ENCODE data around the gene CORO2B. TPM values are rescaled to one million over a fixed set of nuclear protein-coding genes. Genes with fewer than 3 reads are reported as not detected.

Gene CORO2B
- total RNA-seq, 1 experiment from 2014 or later, result 0.59 TPM

GRCh38 chr15:68764090-68764489 lies 185.3 kb downstream of the CORO2B start:
- POLR2A ChIA-PET (ENCODE audit: unreplicated experiment), result no interaction called here
- Histone ChIP-seq H4K20me1 (ENCODE audit: insufficient read depth) (no peaks in the 10 kb centered on the region), H2AFZ (no peak overlapping the region), H3K4me2 (no peak overlapping the region), H3K36me3 (ENCODE audit: low read depth) (no peaks in the 10 kb centered on the region), H3K9me3 (ENCODE audit: insufficient read depth, low read depth) (no peaks in the 10 kb centered on the region), H3F3A (ENCODE audit: insufficient read depth, low read depth) (no peaks in the 10 kb centered on the region), H3K4me1 (replicated peaks; ENCODE audit: insufficient read depth) (no peaks in the 10 kb centered on the region), H3K27me3 (ENCODE audit: insufficient read depth, low read depth) (no peaks in the 10 kb centered on the region), H3K27ac (no peak overlapping the region), H3K79me2 (ENCODE audit: low read depth) (no peaks in the 10 kb centered on the region), H3K4me3 (no peak overlapping the region), H3K9me2 (ENCODE audit: insufficient read depth) (no peaks in the 10 kb centered on the region)
- DNase-seq, result no peak
- TF ChIP-seq EZH2 (IDR thresholded peaks at IDR 0.05; ENCODE audit: low read depth), result no peak
- TF ChIP-seq, protein P1, sequence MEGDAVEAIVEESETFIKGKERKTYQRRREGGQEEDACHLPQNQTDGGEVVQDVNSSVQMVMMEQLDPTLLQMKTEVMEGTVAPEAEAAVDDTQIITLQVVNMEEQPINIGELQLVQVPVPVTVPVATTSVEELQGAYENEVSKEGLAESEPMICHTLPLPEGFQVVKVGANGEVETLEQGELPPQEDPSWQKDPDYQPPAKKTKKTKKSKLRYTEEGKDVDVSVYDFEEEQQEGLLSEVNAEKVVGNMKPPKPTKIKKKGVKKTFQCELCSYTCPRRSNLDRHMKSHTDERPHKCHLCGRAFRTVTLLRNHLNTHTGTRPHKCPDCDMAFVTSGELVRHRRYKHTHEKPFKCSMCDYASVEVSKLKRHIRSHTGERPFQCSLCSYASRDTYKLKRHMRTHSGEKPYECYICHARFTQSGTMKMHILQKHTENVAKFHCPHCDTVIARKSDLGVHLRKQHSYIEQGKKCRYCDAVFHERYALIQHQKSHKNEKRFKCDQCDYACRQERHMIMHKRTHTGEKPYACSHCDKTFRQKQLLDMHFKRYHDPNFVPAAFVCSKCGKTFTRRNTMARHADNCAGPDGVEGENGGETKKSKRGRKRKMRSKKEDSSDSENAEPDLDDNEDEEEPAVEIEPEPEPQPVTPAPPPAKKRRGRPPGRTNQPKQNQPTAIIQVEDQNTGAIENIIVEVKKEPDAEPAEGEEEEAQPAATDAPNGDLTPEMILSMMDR (conservative IDR thresholded peaks at IDR 0.05), result no peak
- intact Hi-C loops (cut with micrococcal nuclease; ENCODE audit: unreplicated experiment), result loop anchor here (1.0 kb wide), 1 partner anchor 11 kb away; no protein-coding TSS in a partner anchor
- BruUV-seq (replicated peaks), result no TSS peak
- CTCF ChIA-PET, result no interaction called here

- H3K36me3 ChIP-seq (ENCODE audit: low read depth), result no peaks in the 10 kb centered on the region
- no peaks in the 10 kb centered on the region for H3K27me3 ChIP-seq (ENCODE audit: insufficient read depth, low read depth)
- no peak overlapping the region for H3K4me3 ChIP-seq
- TF ChIP-seq EZH2 (IDR thresholded peaks at IDR 0.05; ENCODE audit: low read depth), result no peak
- TF ChIP-seq, protein P1 (conservative IDR thresholded peaks at IDR 0.05), result no peak
- no peak for DNase-seq
- H3K4me1 ChIP-seq (replicated peaks; ENCODE audit: insufficient read depth), result no peaks in the 10 kb centered on the region
- H2AFZ ChIP-seq, result no peak overlapping the region
- no peak overlapping the region for H3K4me2 ChIP-seq
- BruUV-seq (replicated peaks), result no TSS peak
- no peaks in the 10 kb centered on the region for H4K20me1 ChIP-seq (ENCODE audit: insufficient read depth)
- H3K9me2 ChIP-seq (ENCODE audit: insufficient read depth), result no peaks in the 10 kb centered on the region
- no peaks in the 10 kb centered on the region for H3K79me2 ChIP-seq (ENCODE audit: low read depth)
- CTCF ChIA-PET, result interaction anchor here (0.6 to 0.7 kb wide), 2 partner anchors 30 to 525 kb away, joined by 3 to 4 read pairs; no protein-coding TSS in a partner anchor
- H3F3A ChIP-seq (ENCODE audit: insufficient read depth, low read depth), result no peaks in the 10 kb centered on the region
- no peak overlapping the region for H3K27ac ChIP-seq
- POLR2A ChIA-PET (ENCODE audit: unreplicated experiment), result interaction anchor here (0.6 to 0.7 kb wide), 2 partner anchors 100 to 383 kb away, joined by 3 to 5 read pairs; no protein-coding TSS in a partner anchor
- no peaks in the 10 kb centered on the region for H3K9me3 ChIP-seq (ENCODE audit: insufficient read depth, low read depth)
- intact Hi-C loops (cut with micrococcal nuclease; ENCODE audit: unreplicated experiment), result no loop called here
Observed at GRCh38 chr15:68765602-68766368, 187.0 kb downstream of the CORO2B start.

DNA sequence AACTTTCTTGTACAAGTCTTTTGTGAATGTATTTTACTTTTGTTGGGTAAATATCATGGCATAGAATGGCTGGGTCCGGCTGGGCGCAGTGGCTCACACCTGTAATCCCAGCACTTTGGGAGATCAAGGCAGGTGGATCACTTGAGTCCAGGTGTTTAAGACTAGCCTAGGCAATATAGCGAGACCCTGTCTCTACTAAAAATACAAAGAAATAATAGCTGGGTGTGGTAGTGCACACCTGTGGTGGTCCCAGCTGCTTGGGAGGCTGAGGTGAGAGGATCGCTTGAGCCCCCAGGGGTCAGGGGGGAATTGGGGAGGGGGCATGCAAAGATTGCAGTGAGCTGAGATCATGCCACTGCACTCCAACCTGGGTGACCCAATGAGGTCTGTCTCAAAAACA lies 189.0 kb downstream of the CORO2B start:
- POLR2A ChIA-PET (ENCODE audit: unreplicated experiment), result no interaction called here

More for the DNA sequence above, 189.0 kb downstream of the CORO2B start:
- no peak overlapping the region for H2AFZ ChIP-seq
- DNase-seq, result no peak
- H4K20me1 ChIP-seq (ENCODE audit: insufficient read depth), result no peaks in the 10 kb centered on the region
- H3F3A ChIP-seq (ENCODE audit: insufficient read depth, low read depth), result no peaks in the 10 kb centered on the region
- BruUV-seq (replicated peaks), result no TSS peak
- H3K4me1 ChIP-seq (replicated peaks; ENCODE audit: insufficient read depth), result no peaks in the 10 kb centered on the region
- CTCF ChIA-PET, result no interaction called here
- H3K9me3 ChIP-seq (ENCODE audit: insufficient read depth, low read depth), result no peaks in the 10 kb centered on the region
- intact Hi-C loops (cut with micrococcal nuclease; ENCODE audit: unreplicated experiment), result no loop called here
- H3K4me3 ChIP-seq, result no peak overlapping the region
- no peaks in the 10 kb centered on the region for H3K36me3 ChIP-seq (ENCODE audit: low read depth)
- H3K27me3 ChIP-seq (ENCODE audit: insufficient read depth, low read depth), result no peaks in the 10 kb centered on the region
- no peak overlapping the region for H3K27ac ChIP-seq
- H3K9me2 ChIP-seq (ENCODE audit: insufficient read depth), result no peaks in the 10 kb centered on the region
- no peaks in the 10 kb centered on the region for H3K79me2 ChIP-seq (ENCODE audit: low read depth)
- H3K4me2 ChIP-seq, result no peak overlapping the region
- TF ChIP-seq EZH2 (IDR thresholded peaks at IDR 0.05; ENCODE audit: low read depth), result no peak
- TF ChIP-seq, protein P1 (conservative IDR thresholded peaks at IDR 0.05), result no peak

Measured in PC-9 (cell line).